GM18520 (cell line): ENCODE data around the gene GOLGA6L24.
"Not testable (repeated sequence)": the region's sequence is repeated elsewhere in the genome, so short reads cannot be mapped to it uniquely, and the experiment has no call there.

Experiments used
- ATAC-seq: cut with Tn5 transposase; IDR thresholded peaks from one replicate; pipeline ENCODE4 v1.9.1; 2021; ENCODE audit not compliant: unreplicated experiment

Gene GOLGA6L24, protein sequence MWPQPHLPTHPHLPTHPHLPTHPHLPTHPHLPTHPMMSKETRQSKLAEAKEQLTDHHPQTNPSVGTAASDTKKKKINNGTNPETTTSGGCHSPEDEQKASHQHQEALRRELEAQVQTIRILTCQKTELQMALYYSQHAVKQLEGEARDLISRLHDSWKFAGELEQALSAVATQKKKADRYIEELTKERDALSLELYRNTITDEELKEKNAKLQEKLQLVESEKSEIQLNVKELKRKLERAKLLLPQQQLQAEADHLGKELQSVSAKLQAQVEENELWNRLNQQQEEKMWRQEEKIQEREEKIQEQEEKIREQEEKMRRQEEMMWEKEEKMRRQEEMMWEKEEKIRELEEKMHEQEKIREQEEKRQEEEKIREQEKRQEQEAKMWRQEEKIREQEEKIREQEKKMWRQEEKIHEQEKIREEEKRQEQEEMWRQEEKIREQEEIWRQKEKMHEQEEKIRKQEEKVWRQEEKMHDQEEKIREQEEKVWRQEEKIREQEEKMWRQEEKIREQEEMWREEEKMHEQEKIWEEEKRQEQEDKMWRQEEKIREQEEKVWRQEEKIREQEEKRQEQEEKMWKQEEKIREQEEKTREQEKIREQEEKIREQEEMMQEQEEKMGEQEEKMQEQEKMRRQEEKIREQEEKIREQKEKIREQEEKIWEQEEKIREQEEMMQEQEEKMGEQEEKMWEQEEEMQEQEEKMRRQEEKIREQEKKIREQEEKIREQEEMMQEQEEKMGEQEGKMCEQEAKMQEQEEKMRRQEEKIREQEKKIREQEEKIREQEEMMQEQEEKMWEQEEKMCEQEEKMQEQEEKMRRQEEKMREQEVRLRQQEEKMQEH

DNA sequence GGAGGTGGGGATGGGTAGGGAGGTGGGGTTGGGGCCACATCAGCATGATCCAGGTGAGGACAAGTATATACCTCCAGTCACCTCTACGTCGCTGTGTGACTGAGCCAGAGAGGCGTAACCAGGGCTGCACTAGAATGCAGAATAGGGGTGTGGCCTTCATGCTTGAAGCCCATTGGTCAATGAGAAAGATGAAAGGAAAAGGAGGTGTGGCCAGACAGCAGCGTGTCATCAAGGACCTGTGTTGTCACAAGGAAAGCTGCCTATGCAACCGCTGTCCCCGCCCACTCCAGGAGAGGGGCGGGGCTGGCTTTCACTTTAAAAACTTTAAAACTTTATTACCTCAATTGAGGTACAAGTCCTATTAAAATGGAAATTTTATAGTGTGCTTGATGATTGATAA, at the start of gene GOLGA6L24:
TSS of gene GOLGA6L24 (minus strand) at position 101 of the 400 bp plus-strand sequence. CDS start at position 40, 61 bp downstream.
- ATAC-seq: not testable (repeated sequence)

DNA sequence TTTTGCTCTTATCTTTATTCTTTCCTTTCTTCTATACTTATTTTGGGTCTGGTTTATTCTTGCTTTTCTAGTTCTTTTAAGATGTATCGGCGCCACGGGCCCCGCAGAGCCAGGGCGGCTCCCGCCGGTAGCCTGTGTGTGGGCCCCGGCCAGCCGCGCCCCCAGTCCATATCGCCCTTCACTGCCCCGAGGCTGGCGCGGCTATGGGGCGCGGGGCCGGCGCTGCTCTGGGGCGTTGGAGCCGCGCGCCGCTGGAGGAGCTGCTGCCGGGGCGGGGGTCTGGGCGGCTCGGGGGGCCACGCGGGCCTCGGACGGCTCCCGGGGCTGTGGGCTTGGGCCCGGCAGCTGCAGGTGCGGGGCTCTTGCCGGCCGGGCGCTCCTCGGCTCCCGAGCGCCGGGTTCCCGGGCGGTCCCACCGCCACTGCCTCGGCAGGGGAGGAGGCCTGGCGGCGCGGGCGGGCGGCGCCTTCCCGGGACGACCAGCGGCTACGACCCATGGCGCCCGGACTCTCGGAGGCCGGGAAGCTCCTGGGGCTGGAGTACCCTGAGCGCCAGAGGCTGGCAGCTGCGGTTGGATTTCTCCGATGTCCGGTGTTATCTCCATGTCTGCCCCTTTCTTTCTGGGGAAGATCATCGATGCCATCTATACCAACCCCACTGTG, 45.0 kb upstream of the GOLGA6L24 start:
- ATAC-seq: not testable (repeated sequence)

DNA sequence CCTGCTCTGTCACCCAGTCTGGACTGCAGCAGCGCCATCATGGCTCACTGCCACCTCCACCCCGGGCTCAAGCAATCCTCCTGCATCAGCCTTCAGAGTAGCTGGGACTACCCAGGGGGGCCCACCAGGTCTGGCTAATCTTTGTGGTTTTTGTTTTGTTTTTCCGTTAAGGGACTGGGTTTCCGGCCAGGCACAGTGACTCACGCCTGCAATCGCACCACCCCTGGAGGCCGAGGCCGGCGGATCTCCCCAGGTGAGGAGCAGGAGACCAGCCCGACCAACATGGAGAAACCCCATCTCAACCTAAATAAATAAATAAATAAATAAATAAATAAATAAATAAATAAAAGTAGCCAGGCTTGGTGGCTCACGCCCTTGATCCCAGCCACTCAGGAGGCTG, 38.1 kb upstream of the GOLGA6L24 start:
- not testable (repeated sequence) for ATAC-seq

DNA sequence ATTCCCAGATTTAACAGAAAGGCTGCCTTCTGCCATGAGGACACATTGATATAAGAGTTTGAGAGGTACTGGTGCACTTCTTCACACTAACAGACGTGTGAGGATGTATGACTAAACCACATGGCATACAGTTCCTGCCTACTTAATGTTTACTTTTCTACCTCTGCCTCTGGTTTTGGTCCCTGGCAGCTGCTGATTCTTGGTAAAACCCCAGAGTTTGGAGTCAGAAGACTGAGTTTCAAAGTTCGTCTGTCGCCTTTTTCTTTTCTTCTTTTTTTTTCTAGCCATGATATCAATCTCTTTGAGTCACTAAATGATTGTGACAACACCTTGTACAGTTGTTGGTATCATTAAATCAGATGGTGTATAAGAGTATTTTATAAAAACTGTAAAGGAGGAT, 22.2 kb upstream of the GOLGA6L24 start:
- not testable (repeated sequence) for ATAC-seq

DNA sequence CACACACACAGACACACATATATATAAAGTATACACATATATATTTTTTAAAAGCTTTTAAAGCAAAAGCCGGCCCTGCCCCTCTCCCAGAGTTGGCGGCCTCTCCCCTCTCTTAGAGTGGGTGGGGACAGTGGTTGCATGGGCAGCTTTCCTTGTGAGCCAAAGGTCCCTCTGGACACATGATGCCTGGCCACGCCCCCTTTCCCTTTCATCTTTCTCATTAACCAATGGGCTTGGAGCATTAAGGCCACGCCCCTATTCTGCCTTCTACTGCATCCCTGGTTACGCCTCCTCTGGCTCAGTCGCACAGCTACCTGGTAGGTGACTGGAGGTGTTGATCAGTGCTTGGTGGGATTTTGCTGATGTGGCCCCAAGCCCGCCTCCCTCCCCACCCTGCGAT, 20.5 kb upstream of the GOLGA6L24 start, which contains the start of gene GOLGA8F:
TSS of gene GOLGA8F (plus strand) at position 301 of the 400 bp plus-strand sequence. CDS start at position 399, 98 bp downstream.
- not testable (repeated sequence) for ATAC-seq

DNA sequence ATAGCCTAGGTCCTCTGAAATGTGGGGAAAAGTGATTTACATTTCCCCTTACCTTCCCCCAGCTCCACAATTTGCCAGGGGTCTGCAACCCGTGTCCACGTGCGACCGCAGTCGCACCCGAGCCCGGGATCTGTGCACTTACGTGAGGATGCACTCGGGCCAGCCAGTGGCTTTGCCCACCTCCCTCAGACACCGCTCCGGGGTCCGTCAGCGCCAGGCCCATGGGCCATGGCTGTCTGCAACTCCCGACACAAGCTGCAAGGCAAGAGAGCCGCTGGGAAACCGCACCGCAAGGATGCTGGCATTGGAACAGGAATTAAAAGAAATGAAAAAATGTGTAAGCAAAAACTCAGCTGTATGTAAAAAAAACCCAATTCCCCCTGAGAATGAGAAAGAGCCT, 7.6 kb upstream of the GOLGA6L24 start:
- ATAC-seq: not testable (repeated sequence)

DNA sequence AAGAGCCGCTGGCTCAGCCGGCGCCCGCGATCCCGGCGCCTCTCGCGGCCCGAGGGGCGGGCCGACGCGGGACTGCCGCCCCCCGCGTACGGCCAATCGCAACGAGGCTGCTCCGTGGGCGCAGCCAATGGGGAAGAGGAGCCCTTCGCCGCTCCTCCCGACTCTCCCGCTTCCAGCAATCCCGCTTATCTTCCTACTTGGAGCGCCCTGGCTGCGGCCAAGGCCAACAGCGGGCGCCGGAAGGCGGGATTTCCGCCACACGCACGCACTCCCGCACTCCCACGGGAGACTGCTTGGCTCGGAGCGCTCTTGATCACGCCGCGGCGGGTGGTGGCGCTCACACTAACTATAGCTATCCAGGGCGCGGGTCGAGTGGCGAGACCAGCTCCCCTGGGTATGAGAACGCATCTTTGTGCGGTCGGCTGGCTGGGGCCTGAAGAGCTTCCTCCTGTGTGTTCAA, 35.7 kb downstream of the GOLGA6L24 start, which contains the start of gene HERC2:
TSS of gene HERC2 (minus strand) at position 51 of the 460 bp plus-strand sequence. CDS start 746 bp downstream, outside the sequence.
- not testable (repeated sequence) for ATAC-seq

DNA sequence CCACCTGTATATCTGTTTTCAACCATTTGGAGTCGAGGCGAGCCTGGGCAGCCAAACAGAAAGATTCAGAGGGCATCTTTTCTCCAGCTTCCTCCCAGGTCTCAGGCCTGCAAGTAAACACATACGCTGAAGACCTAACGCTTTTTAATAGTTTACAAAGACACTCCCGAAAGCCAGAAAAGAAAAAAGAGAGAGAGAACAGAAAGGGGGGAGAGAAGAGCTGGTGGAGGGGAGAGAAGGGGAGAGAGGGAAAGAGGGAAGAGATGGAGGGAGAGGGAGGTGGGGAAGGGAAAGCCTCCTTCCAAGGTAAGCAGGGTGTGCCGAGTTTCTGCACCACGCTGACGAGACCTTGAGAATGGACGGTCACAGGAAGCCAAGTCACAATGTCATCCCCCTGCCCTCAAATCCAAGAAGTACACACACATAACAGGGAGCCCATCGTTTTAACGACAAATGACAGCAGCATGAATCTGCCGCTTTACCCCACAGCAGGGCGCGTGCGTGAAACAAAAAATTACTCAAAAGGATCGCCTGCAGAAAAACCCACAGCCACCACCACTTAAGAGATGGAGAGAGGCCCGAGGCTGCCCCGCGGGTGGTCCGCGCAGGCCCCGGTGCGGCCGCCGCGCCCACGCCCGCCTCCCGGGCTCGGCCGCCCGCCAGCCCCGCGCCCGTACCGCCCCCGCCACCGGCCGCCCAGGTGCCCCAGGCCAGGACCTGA, 36.4 kb downstream of the GOLGA6L24 start:
- not testable (repeated sequence) for ATAC-seq

DNA sequence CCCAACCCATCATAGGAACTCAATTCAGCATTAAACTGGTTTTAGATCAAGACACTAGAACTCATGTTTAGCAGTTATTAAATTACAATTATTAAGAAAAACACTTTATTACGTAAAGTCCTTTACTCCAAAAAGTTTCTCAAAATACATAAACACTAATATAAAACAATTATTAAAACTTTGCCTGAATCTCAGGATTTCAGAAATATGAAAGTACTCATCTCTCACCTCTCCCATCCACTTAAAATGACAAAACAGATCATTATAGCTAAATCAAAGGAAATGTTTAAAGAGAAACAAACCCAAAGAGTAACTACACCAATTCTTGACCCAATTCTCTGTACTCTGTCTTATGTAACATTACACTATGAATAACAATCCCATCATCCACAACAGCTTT, 38.2 kb downstream of the GOLGA6L24 start:
- not testable (repeated sequence) for ATAC-seq

DNA sequence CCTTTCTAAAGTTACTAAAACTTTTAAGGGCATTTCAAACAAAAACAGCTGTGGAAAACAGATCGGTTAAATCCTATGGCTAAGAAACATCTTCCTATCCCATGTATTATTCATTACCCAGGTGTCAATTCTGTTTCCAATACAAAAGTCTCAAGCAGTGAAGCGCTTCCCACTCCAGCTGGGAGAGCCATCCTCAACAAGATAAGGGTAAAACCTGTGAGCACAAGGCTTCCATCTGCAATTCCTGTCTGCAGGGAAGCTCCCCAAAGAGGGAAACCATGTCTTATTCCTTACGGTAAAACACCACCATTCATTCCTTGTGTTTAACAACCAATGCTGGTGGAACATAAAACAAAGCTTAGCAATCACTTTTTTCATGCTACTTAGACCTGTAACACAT, 39.1 kb downstream of the GOLGA6L24 start:
- not testable (repeated sequence) for ATAC-seq

DNA sequence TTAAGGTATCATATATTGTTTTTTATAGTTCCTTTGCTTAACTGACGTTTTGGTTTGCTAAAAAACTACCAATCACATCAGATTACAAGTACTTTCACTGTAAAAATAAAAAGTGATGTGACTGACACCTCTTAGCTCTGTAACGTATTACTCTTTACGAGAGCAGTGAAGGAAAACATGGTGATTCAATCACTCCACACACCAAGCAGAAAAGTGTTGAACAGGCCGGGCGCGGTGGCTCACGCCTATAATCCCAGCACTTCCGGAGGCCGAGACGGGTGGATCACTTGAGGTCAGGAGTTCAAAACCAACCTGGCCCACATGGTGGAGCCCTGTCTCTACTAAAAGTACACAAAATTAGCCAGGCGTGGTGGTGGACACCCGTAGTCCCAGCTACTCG, 39.8 kb downstream of the GOLGA6L24 start:
- not testable (repeated sequence) for ATAC-seq

DNA sequence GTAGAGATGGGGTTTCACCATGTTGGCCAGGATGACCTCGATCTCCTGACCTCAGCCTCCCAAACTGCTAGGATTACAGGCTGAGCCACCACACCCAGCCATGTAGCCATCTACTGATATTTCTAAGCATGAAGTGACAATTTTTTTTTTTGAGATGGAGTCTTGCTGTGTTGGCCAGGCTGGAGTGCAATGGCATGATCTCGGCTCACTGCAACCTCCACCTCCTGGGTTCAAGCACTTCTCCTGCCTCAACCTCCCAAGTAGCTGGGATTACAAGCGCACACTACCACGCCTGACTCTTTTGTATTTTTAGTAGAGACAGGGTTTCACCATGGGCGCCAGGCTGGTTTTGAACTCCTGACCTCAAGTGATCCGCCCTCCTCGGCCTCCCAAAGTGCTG, 40.9 kb downstream of the GOLGA6L24 start:
- not testable (repeated sequence) for ATAC-seq

DNA sequence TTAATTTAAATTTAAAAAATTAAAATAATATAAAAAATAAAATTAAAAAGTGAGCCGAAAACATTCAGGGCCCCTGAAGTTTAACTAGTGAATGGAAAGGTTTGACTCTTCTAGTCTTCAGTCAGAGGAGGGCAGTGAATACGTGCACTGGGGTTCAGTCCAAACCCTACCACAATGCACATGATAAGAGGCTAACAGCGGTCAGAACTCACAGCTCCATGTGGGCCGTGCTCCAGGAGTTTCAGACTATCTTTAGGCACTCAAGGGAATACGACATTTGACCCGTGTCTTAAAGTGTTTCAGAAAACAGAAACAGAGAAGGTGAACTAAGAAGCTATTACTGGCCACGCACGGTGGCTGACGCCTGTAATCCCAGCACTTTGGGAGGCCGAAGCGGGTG, 47.4 kb downstream of the GOLGA6L24 start:
- not testable (repeated sequence) for ATAC-seq

DNA sequence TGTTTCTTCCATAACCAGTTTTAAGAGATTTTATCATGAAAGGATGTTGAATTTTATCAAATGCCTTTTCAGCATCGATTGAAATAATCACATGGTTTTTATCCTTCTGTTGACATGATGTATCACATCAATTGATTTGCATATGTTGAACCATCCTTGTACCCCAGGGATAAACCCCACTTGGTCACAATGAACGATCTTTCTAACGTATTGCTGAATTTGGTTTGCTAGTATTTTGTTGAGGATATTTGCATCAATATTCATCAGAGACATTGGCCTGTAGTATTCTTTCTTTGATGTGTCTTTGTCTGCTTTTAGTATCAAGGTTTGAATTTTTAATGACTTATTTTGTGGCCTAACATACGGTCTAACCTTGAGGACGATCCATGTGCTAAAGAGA, 49.2 kb downstream of the GOLGA6L24 start:
- not testable (repeated sequence) for ATAC-seq
